Stimulated activated CD4-positive, alpha-beta T cell treated with anti-CD3 and anti-CD28 coated beads, Interleukin-15, amount 100 ng/mL, for 24 hours (primary cell): ENCODE results near the gene CDK16.
"Not testable (repeated sequence)": the region's sequence is repeated elsewhere in the genome, so short reads cannot be mapped to it uniquely, and the experiment has no call there.

Source experiments
- DNase-seq: peaks from one replicate; pipeline ENCODE4 v3.0.0-alpha.2; 2020

CDK16 gene

DNA sequence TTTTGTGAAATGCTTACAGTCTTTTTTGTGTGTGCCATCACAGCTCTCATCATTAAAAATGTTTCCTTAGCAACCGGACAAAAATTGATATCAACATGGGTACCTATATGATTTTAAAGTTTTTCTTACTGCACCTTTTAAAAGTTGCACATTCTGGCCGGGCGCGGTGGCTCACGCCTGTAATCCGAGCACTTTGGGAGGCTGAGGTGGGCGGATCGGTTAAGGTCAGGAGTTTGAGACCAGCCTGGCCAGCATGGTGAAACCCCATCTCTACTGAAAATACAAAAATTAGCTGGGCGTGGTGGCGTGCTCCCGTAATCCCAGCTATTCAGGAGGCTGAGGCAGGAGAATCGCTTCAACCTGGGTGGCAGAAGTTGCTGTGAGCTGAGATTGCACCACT, 39.1 kb downstream of the CDK16 start:
- not testable (repeated sequence) for DNase-seq

DNA sequence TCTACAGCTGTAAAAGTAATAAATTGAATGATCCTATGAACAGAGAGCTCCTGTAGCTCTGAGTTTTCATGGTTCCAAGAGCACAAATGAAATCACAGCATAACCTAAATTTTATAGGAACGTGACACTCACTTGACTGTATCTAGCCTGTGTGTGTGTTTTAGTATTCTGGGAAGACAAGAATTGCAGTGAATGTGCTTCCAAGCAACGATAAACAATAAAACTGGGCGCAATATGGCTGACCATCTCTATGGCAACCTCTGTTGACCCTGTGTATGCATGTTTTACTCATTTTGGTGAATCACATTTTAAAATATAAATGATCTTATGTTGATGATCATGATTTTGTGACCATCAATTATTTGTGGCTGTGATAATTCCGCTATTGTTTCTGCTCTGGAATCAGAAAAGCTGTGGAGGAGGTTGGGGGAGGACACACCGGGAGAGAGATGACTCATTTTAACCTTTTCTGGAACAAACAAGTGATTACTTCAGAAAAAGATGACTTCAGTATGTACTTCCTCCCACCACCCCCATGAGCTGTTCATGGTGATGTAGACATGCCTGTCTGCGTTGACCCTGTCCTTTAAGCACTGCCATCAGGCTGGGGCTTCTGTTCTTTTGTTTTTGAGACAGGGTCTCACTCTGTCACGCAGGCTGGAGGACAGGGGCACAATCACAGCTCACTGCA, 46.1 kb downstream of the CDK16 start:
- peak; percentile 8 for DNase-seq

DNA sequence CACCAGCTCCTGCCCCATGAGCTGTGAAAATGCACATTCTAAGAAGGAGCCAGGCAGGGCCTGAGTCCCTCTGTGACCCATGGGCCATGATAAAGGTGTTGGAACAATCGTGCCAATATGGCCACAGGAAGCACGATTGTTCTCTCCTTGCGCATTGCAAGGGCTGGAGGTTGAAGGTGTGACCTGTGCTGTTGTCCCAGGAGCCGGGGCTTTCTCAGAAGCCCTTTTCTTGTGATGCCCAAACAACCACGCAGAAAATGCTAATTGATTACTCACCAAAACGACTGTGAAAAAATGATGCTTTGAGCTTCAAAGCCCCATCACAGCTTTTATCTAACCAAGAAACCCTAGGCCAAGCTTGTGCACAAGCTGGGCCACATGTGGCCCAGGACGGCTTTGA, 48.2 kb downstream of the CDK16 start:
- no peak for DNase-seq

DNA sequence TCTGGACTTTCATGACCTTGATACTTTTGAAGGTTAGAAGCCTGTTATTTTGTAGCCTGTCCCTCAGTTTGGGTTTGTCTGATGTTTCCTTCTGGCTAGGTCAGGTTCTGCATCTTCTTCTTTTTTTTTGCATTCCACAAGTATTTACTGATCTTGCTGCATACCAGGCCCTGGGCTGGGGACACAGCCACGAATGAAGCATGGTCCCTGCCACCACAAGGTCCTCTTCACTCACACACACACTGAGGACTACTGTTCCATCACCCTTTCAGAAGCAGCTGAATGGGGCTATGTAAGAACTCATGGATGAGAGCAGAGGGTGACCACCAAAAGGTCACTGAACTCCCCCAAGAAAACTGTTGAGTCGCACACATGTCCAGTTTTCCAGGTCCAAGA, 53.5 kb downstream of the CDK16 start:
- no peak for DNase-seq

DNA sequence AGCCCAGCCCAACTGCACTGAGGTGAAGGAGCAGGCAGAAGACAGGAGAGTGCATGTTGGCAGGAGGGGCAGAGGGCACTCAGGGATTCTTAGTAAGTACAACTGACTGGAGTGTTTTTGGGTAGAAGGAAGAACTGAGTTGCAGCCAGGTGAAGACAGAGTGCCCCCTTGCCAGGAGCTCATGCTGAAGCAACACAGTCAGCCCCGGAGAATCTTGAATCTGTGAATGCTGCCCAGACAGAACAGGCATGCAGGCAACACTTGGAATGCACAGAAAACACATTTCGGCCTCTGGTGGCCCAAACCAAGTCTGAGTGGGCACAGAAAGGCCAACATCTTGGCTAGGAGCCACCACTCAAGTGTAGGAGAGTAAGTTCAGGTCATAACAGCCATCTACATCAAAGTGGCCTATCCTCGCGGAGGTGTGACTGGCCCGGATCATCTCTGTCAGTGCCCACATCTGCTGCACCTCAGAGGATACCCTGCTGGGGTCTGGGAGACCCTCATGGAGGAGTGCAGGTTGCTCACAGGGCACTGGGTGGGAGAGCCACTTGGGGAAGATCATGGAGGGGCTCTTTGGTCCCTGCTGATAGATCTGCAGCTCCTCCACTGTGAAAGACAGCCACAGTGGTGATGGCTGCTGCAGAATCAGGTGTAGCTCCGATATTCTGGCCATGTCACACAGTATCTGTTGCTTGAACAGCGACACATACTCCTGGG, 54.7 kb downstream of the CDK16 start:
- no peak for DNase-seq

DNA sequence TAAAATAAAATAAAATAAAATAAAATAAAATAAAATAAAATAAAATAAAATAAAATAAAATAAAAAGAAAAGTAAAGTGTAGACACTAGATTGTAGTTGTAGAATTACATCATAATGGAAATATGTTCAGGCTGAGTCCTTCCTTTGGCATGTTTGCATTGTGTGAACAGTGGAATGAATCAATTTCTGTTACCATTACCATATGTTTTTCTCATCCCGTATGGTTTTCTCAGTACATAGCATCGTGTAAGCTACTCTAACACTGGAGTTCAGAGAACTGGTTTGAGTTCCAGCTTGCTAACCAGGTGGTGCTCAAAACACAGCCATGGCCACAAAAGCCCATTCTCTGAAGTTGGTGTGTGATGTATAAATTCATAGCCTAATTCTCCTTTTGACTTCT, 60.2 kb downstream of the CDK16 start:
- DNase-seq = no peak
